Mucosa of rectum (tissue), 2 donors: ENCODE results near the gene MAP3K5.
"Not testable (repeated sequence)": the region's sequence is repeated elsewhere in the genome, so short reads cannot be mapped to it uniquely, and the experiment has no call there.

ENCODE experiments used
- H3K27ac ChIP-seq, 2 donors: one replicate each; pipeline ENCODE4 v1.7.0; 2013; ENCODE audit warnings: inconsistent platforms in 2 of 2, low read depth in 2 of 2, low read length in 2 of 2
- H3K27me3 ChIP-seq, 2 donors: one replicate each; pipeline ENCODE4 v1.7.0; 2013; ENCODE audit warnings: low read length in 2 of 2; ENCODE audit not compliant: control insufficient read depth in 2 of 2, insufficient read depth in 2 of 2
- H3K36me3 ChIP-seq, 2 donors: one replicate each; pipeline ENCODE4 v1.7.0; 2013; ENCODE audit warnings: low read length in 2 of 2; ENCODE audit not compliant: control insufficient read depth in 2 of 2, insufficient read depth in 2 of 2
- H3K4me1 ChIP-seq, 2 donors: one replicate each; pipeline ENCODE4 v1.7.0; 2013; ENCODE audit warnings: low read length in 2 of 2, mild to moderate bottlenecking in 1 of 2; ENCODE audit not compliant: control insufficient read depth in 2 of 2, insufficient read depth in 2 of 2
- H3K4me3 ChIP-seq, 2 donors: one replicate each; pipeline ENCODE4 v1.7.0; 2013; ENCODE audit warnings: low read length in 2 of 2
- H3K9ac ChIP-seq, 2 donors: one replicate each; pipeline ENCODE4 v1.7.0; 2013; ENCODE audit warnings: low read length in 2 of 2, low read depth in 1 of 2, mild to moderate bottlenecking in 1 of 2
- H3K9me3 ChIP-seq, 2 donors: one replicate each; pipeline ENCODE4 v1.7.0; 2013; ENCODE audit warnings: low read length in 2 of 2; ENCODE audit not compliant: control insufficient read depth in 2 of 2
- donor health status: healthy.
- donor health status: Normal muscosa, but diverticular disease.

Gene MAP3K5

DNA sequence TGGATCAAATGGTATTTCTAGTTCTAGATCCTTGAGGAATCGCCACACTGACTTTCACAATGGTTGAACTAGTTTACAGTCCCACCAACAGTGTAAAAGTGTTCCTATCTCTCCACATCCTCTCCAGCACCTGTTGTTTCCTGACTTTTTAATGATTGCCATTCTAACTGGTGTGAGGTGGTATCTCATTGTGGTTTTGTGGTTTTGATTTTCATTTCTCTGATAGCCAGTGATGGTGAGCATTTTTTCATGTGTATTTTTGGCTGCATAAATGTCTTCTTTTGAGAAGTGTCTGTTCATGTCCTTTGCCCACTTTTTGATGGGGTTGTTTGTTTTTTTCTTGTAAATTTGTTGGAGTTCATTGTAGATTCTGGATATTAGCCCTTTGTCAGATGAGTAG, 23.3 kb upstream of the MAP3K5 start:
- not testable (repeated sequence) for H3K4me1 ChIP-seq, H3K9me3 ChIP-seq, H3K27ac ChIP-seq, H3K9ac ChIP-seq, H3K27me3 ChIP-seq, H3K36me3 ChIP-seq, H3K4me3 ChIP-seq

DNA sequence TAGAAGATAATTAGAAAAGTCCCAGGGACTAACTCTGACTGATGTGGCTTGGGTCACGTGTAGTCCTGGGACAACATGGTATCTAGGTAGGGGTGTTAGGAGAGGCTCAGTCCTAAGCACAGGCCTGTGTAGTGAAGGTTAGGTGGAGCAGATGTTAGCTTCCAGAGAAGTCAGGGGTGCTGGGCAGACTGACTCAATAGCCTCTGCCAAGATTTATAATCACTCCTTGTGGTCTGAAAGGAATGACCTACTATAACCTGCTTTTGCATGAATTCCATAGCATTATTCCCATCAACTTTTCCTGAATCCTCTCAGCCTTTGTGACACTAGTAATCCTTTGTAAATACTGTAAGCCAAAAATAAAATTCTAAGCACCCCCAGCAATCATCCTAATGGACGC, 19.9 kb upstream of the MAP3K5 start:
- Histone ChIP-seq H3K27ac (no peak overlapping the region), H3K4me1 (no peaks in the 10 kb centered on the region), H3K4me3 (no peak overlapping the region), H3K36me3 (no peaks in the 10 kb centered on the region), H3K9ac (no peak overlapping the region), H3K9me3 (no peaks in the 10 kb centered on the region), H3K27me3 (no peaks in the 10 kb centered on the region)

DNA sequence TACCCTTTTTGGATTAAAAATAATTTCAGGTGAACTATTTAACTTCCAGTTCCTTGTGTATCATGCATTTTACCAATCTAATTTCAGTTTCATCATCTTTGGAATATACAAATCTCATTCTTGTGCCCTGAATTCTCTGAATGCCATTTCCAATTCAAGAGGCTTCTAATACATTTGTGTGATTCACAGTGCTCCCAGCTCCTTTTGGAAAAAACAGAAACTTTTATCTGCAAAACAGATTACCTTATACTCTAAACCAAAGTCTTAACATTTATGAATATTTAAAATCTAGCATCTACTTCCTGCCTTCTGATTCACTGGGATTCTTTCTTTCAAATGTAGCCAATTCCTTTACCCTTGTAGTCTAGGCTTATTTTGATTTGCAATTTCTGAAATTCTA, 19.0 kb upstream of the MAP3K5 start:
- H3K9me3 ChIP-seq = no peaks in the 10 kb centered on the region
- no peak overlapping the region for H3K27ac ChIP-seq
- no peak overlapping the region for H3K4me3 ChIP-seq
- no peaks in the 10 kb centered on the region for H3K36me3 ChIP-seq
- H3K27me3 ChIP-seq = no peaks in the 10 kb centered on the region
- no peaks in the 10 kb centered on the region for H3K4me1 ChIP-seq
- H3K9ac ChIP-seq = no peak overlapping the region

DNA sequence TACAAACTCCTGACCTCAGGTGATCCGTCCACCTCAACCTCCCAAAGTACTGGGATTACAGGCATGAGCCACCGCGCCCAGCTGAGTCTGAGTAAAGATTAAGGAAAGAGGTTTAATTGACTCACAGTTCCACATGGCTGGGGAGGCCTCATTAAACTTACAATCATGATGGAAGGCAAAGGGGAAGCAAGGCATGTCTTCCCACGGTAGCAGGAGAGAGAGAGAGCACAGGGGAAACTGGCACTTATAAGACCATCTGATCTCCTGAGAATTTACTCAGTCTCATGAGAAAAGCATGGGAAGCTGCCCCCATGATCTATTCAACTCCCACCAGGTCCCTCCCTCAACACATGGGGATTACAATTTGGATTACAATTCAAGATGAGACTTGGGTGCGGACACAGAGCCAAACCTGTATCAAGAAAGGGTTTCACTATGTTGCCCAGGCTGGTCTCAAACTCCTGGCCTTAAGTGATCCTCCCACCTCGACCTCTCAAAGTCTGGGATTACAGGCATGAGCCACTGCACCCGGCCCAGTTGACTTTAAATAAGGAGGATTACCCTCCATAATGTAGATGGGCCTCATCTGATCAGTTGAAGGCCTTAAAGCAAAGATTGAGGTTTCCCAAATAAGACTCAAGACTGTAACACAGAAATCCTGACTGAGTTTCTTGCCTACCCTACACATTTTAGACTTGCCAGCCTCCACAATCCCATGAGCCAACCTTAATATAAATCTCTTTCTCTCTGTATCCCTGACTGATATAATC, 17.0 kb upstream of the MAP3K5 start:
- no peak overlapping the region for H3K9ac ChIP-seq
- H3K4me1 ChIP-seq = no peaks in the 10 kb centered on the region
- no peaks in the 10 kb centered on the region for H3K27me3 ChIP-seq
- H3K9me3 ChIP-seq = no peaks in the 10 kb centered on the region
- no peaks in the 10 kb centered on the region for H3K36me3 ChIP-seq
- H3K27ac ChIP-seq = no peak overlapping the region
- no peak overlapping the region for H3K4me3 ChIP-seq

DNA sequence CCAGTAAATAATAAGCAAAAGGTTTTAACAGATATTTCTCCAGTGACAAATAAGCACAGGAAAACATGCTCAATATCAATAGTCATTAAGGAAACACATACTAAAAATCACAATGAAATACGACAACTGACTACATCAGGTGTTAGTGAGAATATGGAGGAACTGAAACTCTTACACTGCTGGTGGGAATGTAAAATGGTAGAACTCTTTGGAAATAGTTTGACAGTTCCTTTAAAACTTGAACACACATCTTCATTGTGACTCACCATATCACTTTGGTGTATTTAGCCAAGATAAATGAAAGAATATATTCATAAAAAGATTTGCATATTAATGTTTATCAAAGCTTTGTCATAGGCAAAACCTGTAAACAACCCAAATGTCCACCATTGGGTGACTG, 11.3 kb upstream of the MAP3K5 start:
- Histone ChIP-seq H3K9ac (no peak overlapping the region), H3K27me3 (no peaks in the 10 kb centered on the region), H3K36me3 (no peaks in the 10 kb centered on the region), H3K4me3 (no peak overlapping the region), H3K4me1 (no peaks in the 10 kb centered on the region), H3K9me3 (no peaks in the 10 kb centered on the region), H3K27ac (no peak overlapping the region)

DNA sequence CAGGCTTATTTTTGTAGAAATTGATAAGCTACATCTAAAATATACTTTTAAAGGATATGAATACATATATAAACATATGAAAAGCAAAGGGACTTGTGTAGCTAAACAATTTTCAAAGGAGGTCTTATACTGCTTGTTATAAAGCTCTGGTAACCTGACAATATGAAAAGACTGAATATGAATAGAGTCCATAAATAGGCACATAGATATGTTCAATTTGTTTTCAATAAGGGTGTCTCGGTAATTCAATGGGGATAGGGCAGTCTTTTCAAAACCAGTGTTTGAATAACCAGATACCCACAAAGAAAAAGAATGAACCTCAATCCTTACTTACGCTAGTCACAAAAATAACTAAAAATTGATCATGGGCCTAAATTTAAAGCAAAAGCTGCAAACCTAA, 9.3 kb upstream of the MAP3K5 start:
- Histone ChIP-seq H3K27me3 (no peaks in the 10 kb centered on the region), H3K9ac (no peak overlapping the region), H3K4me1 (no peaks in the 10 kb centered on the region), H3K27ac (no peak overlapping the region), H3K9me3 (no peaks in the 10 kb centered on the region), H3K4me3 (no peak overlapping the region), H3K36me3 (no peaks in the 10 kb centered on the region)

DNA sequence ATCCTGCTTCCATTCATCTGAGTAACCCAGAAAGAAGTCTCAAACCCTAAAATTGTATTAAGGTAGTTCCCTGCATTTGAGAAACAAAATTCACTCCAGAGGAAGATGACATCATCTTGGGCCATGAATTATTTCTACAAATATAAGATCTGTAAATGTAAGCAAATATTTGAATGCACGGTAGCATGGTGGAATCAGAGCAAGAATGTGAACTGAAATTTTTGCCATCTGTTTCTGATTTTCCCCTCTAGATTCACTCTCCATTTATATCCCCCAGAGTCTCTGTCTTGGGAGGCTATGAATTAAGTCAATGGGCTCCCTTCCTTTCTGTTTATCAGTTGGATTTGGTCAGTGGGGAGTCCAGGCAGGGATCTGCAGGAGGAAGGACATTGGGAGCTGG, 5.8 kb upstream of the MAP3K5 start:
- Histone ChIP-seq H3K4me1 (peaks cover 3 to 6% of the 10 kb centered on the region in 2 donors), H3K27me3 (no peaks in the 10 kb centered on the region), H3K9ac (no peak overlapping the region), H3K27ac (no peak overlapping the region), H3K36me3 (no peaks in the 10 kb centered on the region), H3K4me3 (no peak overlapping the region), H3K9me3 (no peaks in the 10 kb centered on the region)

DNA sequence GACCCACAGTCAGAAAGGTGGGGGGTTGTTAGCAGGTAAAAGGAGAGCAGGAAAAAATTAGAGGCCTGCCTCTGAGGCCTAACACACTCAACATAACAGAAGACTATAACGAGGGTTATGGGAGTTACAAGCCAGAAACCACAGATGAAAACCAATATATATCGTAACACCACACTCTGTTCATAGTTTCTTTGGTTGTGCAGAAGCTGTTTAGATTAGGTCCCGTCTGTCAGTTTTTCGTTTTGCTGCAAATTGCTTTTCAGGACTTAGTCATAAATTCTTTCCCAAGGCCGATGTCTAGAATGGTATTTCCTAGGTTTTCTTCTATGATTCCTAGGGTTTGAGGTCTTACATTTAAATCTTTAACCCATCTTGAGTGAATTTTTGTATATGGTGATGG, 3.7 kb upstream of the MAP3K5 start:
- no peak overlapping the region for H3K27ac ChIP-seq
- no peaks in the 10 kb centered on the region for H3K9me3 ChIP-seq
- no peak overlapping the region for H3K9ac ChIP-seq
- H3K4me3 ChIP-seq = no peak overlapping the region
- H3K4me1 ChIP-seq = peaks cover 3 to 6% of the 10 kb centered on the region in 2 donors
- H3K27me3 ChIP-seq = no peaks in the 10 kb centered on the region
- no peaks in the 10 kb centered on the region for H3K36me3 ChIP-seq

DNA sequence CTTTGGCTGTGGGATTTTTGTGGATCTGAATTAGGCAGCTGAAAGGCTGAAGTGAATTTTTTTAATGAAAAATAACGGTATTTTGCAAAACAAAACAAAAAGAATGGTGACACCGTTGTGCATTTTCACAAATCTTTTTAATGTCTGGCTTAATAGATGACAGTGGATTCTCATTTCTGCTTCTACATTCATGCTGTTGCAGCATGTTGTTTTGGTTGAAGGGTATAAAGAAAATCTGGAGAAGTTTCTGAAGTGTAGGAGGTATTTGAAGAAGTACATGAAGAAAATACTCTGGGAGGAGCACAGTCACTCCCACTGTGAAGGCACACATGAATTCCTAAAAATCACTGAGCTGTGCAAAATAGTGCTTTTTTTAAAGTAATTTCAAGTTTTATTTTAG, 3.1 kb upstream of the MAP3K5 start:
- H3K9me3 ChIP-seq = no peaks in the 10 kb centered on the region
- H3K36me3 ChIP-seq = no peaks in the 10 kb centered on the region
- H3K9ac ChIP-seq = no peak overlapping the region
- no peaks in the 10 kb centered on the region for H3K27me3 ChIP-seq
- no peak overlapping the region for H3K27ac ChIP-seq
- H3K4me1 ChIP-seq = peaks cover 3 to 6% of the 10 kb centered on the region in 2 donors
- H3K4me3 ChIP-seq = no peak overlapping the region

DNA sequence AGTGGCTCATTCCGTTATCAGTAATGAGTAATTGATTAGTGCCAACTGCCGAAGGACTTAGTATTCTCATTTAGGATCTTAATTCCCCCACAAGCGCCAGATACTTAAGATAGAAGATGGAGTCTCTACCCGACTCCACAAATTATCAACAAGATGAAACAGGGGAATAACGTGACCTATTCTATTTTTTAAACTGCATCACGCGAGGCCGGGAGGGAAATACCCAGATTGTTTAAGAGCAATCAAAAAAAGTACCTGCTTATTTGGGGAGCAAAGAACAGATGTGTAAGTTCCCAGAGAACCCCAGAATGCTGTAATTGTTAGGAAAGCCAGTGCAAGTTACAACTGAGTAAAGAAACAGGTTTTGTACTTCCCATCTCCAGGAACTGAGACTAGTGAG, 1.1 kb upstream of the MAP3K5 start:
- peak overlapping the region; percentile 97 to 98 for H3K27ac ChIP-seq
- peak overlapping the region in 1 of 2 donors; percentile 94 for H3K9ac ChIP-seq
- H3K36me3 ChIP-seq = no peaks in the 10 kb centered on the region
- peak overlapping the region; percentile 95 to 99 for H3K4me3 ChIP-seq
- H3K9me3 ChIP-seq = no peaks in the 10 kb centered on the region
- H3K4me1 ChIP-seq = peaks cover 9 to 11% of the 10 kb centered on the region in 2 donors
- no peaks in the 10 kb centered on the region for H3K27me3 ChIP-seq

DNA sequence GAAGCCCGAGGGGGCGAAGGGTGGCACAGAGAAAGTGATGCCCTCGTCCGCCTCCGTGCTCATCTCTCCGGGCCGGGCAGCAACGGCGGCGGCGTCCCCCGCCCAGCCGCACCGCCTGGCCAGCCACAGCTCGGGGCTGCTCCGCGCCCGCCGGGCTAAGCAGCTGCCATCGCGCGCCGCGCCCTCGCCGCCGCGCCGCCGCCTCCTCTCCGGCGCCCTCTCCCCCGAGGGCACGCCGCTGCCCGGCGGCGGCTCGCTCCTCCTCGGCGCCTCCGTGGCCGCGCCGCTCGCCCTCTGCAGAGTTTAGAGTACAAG, 225 bp downstream of the MAP3K5 start:
- H3K36me3 ChIP-seq = no peaks in the 10 kb centered on the region
- peak overlapping the region; percentile 97 to 98 for H3K27ac ChIP-seq
- H3K9me3 ChIP-seq = no peaks in the 10 kb centered on the region
- H3K4me1 ChIP-seq = peaks cover 11 to 16% of the 10 kb centered on the region in 2 donors
- H3K9ac ChIP-seq = peak overlapping the region; percentile 85 to 94
- H3K27me3 ChIP-seq = no peaks in the 10 kb centered on the region
- H3K4me3 ChIP-seq = peak overlapping the region; percentile 95 to 99
